Measurements from ENCODE around the gene SNRNP200.

Gene SNRNP200

DNA sequence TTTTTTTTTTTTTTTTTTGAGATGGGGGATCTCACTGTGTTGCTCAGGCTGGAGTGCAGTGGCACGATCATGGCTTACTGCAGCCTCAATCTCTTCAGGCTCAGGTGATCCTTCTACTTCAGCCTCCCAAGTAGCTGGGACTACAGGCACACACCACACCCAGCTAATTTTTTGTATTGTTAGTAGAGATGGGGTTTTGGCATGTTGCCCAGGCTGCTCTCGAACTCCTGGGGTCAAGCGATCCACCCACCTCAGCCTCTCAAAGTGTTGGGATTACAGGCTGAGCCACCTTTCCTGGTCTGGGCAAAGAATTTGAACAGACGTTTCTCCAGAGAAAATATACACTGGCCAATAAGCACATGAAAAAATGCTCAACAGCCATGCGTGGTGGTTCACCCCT, 2.9 kb upstream of the SNRNP200 start:
- DNase-seq (ENCODE audit: low spot score): no peak
- peaks cover 15% of the 10 kb centered on the region for H3K36me3 ChIP-seq (ENCODE audit: low read depth)
- no peaks in the 10 kb centered on the region for H3K27me3 ChIP-seq (ENCODE audit: insufficient read depth, poor library complexity, severe bottlenecking)
- H3K9me3 ChIP-seq (ENCODE audit: severe bottlenecking): no peaks in the 10 kb centered on the region
- no peak for ATAC-seq (ENCODE audit: low read depth)
- no peak overlapping the region for H3K27ac ChIP-seq (ENCODE audit: poor library complexity, severe bottlenecking)
- TF ChIP-seq, protein P1, sequence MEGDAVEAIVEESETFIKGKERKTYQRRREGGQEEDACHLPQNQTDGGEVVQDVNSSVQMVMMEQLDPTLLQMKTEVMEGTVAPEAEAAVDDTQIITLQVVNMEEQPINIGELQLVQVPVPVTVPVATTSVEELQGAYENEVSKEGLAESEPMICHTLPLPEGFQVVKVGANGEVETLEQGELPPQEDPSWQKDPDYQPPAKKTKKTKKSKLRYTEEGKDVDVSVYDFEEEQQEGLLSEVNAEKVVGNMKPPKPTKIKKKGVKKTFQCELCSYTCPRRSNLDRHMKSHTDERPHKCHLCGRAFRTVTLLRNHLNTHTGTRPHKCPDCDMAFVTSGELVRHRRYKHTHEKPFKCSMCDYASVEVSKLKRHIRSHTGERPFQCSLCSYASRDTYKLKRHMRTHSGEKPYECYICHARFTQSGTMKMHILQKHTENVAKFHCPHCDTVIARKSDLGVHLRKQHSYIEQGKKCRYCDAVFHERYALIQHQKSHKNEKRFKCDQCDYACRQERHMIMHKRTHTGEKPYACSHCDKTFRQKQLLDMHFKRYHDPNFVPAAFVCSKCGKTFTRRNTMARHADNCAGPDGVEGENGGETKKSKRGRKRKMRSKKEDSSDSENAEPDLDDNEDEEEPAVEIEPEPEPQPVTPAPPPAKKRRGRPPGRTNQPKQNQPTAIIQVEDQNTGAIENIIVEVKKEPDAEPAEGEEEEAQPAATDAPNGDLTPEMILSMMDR (IDR thresholded peaks at IDR 0.05; ENCODE audit: poor library complexity, severe bottlenecking): no peak
- no peaks in the 10 kb centered on the region for H3K4me1 ChIP-seq (ENCODE audit: insufficient read depth, poor library complexity, severe bottlenecking)
- no peak overlapping the region for H3K4me3 ChIP-seq (ENCODE audit: severe bottlenecking)

DNA sequence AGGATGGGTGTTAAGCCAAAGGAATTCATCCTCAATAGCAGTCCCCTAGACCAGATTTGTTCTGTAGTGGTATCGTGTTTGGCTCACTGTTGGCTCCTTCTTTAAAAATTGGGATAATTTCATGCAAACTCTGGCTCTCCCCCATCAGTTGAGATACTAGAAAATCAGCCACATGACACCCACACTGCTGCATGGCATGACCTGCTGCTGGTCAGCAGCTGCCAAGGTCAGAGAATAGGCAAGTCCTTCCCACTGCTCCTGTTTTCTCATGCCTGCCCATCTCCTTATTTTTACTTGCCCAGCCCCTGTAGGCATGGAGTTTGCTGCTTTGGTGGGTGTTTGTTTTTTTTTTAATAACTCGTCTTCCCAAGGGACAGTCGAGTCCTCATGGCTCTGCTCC, 1.0 kb upstream of the SNRNP200 start:
- no peaks in the 10 kb centered on the region for H3K9me3 ChIP-seq (ENCODE audit: severe bottlenecking)

DNA sequence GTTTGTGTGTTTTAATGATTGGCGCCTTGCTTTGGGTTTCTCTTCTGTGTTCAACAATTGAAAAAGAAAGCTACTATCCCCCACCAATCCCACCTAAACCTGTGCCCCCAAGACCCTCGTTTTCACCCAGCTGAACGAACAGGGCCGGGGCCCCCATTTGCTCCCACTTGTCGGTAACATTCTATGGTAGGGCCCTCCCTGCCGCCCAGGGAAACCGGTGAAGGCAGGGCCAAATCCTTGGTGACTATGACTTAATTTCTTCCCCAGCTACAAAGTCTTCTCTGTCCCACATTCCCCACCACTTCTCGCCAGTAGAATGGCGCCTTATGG, 598 bp upstream of the SNRNP200 start:
- peaks cover 38% of the 10 kb centered on the region for H3K36me3 ChIP-seq (ENCODE audit: low read depth)
- H3K4me1 ChIP-seq (ENCODE audit: insufficient read depth, poor library complexity, severe bottlenecking): no peaks in the 10 kb centered on the region
- H3K4me3 ChIP-seq (ENCODE audit: severe bottlenecking): peak overlapping the region; percentile 95
- TF ChIP-seq, protein P1 (IDR thresholded peaks at IDR 0.05; ENCODE audit: poor library complexity, severe bottlenecking): no peak
- H3K9me3 ChIP-seq (ENCODE audit: severe bottlenecking): no peaks in the 10 kb centered on the region
- no peak for ATAC-seq (ENCODE audit: low read depth)
- no peak for DNase-seq (ENCODE audit: low spot score)
- H3K27ac ChIP-seq (ENCODE audit: poor library complexity, severe bottlenecking): peak overlapping the region; percentile 56
- H3K27me3 ChIP-seq (ENCODE audit: insufficient read depth, poor library complexity, severe bottlenecking): no peaks in the 10 kb centered on the region

More for the DNA sequence above, 1.0 kb upstream of the SNRNP200 start:
- ATAC-seq (ENCODE audit: low read depth): no peak
- Histone ChIP-seq H3K4me3 (ENCODE audit: severe bottlenecking) (peak overlapping the region; percentile 95), H3K4me1 (ENCODE audit: insufficient read depth, poor library complexity, severe bottlenecking) (no peaks in the 10 kb centered on the region), H3K36me3 (ENCODE audit: low read depth) (peaks cover 33% of the 10 kb centered on the region), H3K27me3 (ENCODE audit: insufficient read depth, poor library complexity, severe bottlenecking) (no peaks in the 10 kb centered on the region), H3K27ac (ENCODE audit: poor library complexity, severe bottlenecking) (peak overlapping the region; percentile 56)
- no peak for DNase-seq (ENCODE audit: low spot score)
- TF ChIP-seq, protein P1 (IDR thresholded peaks at IDR 0.05; ENCODE audit: poor library complexity, severe bottlenecking): no peak

DNA sequence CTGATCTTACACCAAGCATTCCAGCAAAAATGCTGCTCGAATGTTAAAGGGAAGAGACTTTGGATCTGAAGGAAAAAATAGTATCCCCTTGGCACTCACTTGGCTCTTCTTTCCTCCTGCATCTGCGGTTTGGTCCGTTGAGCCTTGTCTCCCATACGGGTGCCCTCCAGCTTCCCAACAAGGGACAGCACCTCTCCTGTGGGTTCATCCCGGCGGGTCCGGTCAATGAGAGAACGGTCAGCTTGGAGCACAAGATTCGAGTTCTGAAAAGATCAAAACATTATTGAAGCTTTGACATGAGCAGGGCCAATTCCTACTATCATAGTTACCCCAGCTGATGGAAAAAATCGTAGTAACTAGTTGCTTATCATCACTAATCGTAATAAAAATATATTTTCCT, 740 bp downstream of the SNRNP200 start:
- Histone ChIP-seq H3K4me3 (ENCODE audit: severe bottlenecking) (peak overlapping the region; percentile 95), H3K36me3 (ENCODE audit: low read depth) (peaks cover 51% of the 10 kb centered on the region), H3K27ac (ENCODE audit: poor library complexity, severe bottlenecking) (peak overlapping the region; percentile 56), H3K27me3 (ENCODE audit: insufficient read depth, poor library complexity, severe bottlenecking) (no peaks in the 10 kb centered on the region), H3K4me1 (ENCODE audit: insufficient read depth, poor library complexity, severe bottlenecking) (no peaks in the 10 kb centered on the region), H3K9me3 (ENCODE audit: severe bottlenecking) (no peaks in the 10 kb centered on the region)
- DNase-seq (ENCODE audit: low spot score): no peak
- no peak for ATAC-seq (ENCODE audit: low read depth)
- TF ChIP-seq, protein P1 (IDR thresholded peaks at IDR 0.05; ENCODE audit: poor library complexity, severe bottlenecking): no peak

DNA sequence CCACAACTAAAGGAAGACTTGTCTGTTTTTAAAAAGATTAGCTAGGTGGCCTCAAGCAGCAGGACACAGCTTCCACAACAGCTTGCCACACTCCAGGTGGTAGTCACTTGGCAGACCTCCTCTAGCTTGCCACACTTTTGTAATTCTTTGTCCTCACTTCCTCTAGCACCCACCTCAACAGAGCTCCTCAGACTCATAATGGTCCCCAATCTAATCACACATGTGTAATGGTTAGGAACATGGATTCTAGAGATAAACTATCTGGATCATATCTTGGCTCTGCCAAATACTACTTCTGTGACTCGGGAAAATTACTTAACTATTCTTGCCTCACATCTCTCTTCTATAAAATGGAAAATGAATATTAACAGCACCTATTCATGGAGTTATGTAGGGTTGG, 3.5 kb downstream of the SNRNP200 start:
- H3K4me1 ChIP-seq (ENCODE audit: insufficient read depth, poor library complexity, severe bottlenecking): no peaks in the 10 kb centered on the region
- DNase-seq (ENCODE audit: low spot score) (no peak), ATAC-seq (ENCODE audit: low read depth) (no peak)
- no peak overlapping the region for H3K4me3 ChIP-seq (ENCODE audit: severe bottlenecking)
- TF ChIP-seq, protein P1 (IDR thresholded peaks at IDR 0.05; ENCODE audit: poor library complexity, severe bottlenecking): no peak
- H3K27ac ChIP-seq (ENCODE audit: poor library complexity, severe bottlenecking): no peak overlapping the region
- H3K9me3 ChIP-seq (ENCODE audit: severe bottlenecking): no peaks in the 10 kb centered on the region
- H3K36me3 ChIP-seq (ENCODE audit: low read depth): peaks cover 79% of the 10 kb centered on the region
- H3K27me3 ChIP-seq (ENCODE audit: insufficient read depth, poor library complexity, severe bottlenecking): no peaks in the 10 kb centered on the region
